HG02759 (cell line): ENCODE results near the gene TIAM2.
"Not testable (repeated sequence)": the region's sequence is repeated elsewhere in the genome, so short reads cannot be mapped to it uniquely, and the experiment has no call there.

Experiments used
- ATAC-seq: cut with Tn5 transposase; IDR thresholded peaks from one replicate; pipeline ENCODE4 v1.9.1; 2021; ENCODE audit warnings: mild to moderate bottlenecking, moderate library complexity; ENCODE audit not compliant: unreplicated experiment

Gene TIAM2

GRCh38 chr6:155187994-155188706, 193.0 kb downstream of the TIAM2 start:
- no peak for ATAC-seq

- no peak for ATAC-seq
Observed at GRCh38 chr6:155188707-155189496, 193.8 kb downstream of the TIAM2 start.

GRCh38 chr6:155190677-155191076, 195.6 kb downstream of the TIAM2 start:
- ATAC-seq = no peak

- no peak for ATAC-seq
Observed at GRCh38 chr6:155193526-155193925, 198.4 kb downstream of the TIAM2 start.

- ATAC-seq = no peak
Observed at GRCh38 chr6:155194399-155194798, 199.3 kb downstream of the TIAM2 start.

GRCh38 chr6:155195903-155196302, 200.8 kb downstream of the TIAM2 start:
- ATAC-seq = no peak

- ATAC-seq = no peak
Observed at GRCh38 chr6:155196911-155197310, 201.8 kb downstream of the TIAM2 start.

- ATAC-seq = no peak
Observed at GRCh38 chr6:155197932-155198331, 202.8 kb downstream of the TIAM2 start.

GRCh38 chr6:155200012-155200411, 204.9 kb downstream of the TIAM2 start:
- peak; percentile 78 for ATAC-seq

- peak; percentile 62 for ATAC-seq
Observed at GRCh38 chr6:155201461-155202226, 206.5 kb downstream of the TIAM2 start.

- no peak for ATAC-seq
Observed at GRCh38 chr6:155207223-155207622, 212.1 kb downstream of the TIAM2 start.

GRCh38 chr6:155212106-155212505, 217.0 kb downstream of the TIAM2 start:
- ATAC-seq = no peak

GRCh38 chr6:155212616-155213380, 217.7 kb downstream of the TIAM2 start:
- no peak for ATAC-seq

GRCh38 chr6:155213611-155214372, 218.7 kb downstream of the TIAM2 start:
- no peak for ATAC-seq

GRCh38 chr6:155215906-155216305, 220.8 kb downstream of the TIAM2 start:
- ATAC-seq = no peak

GRCh38 chr6:155216312-155217046, 221.4 kb downstream of the TIAM2 start:
- ATAC-seq = no peak

GRCh38 chr6:155218711-155219110, 223.6 kb downstream of the TIAM2 start:
- ATAC-seq = not testable (repeated sequence)

- no peak for ATAC-seq
Observed at GRCh38 chr6:155219299-155219698, 224.2 kb downstream of the TIAM2 start.

- no peak for ATAC-seq
Observed at GRCh38 chr6:155219858-155220301, 224.8 kb downstream of the TIAM2 start.
